ENCODE data around the gene PIGU. TPM values are rescaled to one million over a fixed set of nuclear protein-coding genes. Genes with fewer than 3 reads are reported as not detected.
A peak's percentile ranks its signal among the peaks of the same experiment; 100 is the strongest.

The PIGU gene
- total and polyA plus RNA-seq, 2 of the 13 experiments (the other 11 are each of a cell fraction or from before 2014, with no cell fraction given) = 45.5 to 231 TPM

DNA sequence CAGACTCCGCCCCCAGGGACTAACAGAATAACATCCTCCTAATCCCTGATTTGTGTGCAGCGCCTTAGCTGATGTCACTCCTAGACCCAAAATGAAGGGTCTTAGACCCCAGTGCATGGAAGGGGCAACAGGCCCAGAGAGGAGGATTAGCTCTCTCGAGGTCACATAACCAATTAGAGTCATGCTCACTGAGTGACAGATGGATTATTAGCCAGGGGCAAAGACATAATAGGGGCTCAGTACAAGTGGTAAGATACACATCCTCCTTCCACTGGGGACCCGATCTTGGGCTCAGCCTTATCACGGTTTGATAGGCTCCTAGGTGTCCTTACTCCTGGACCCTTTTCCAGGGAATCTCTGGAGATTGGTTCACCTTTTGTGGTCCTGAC is 28.1 kb upstream of the PIGU start (continued):
- TF ChIP-seq, protein P1, sequence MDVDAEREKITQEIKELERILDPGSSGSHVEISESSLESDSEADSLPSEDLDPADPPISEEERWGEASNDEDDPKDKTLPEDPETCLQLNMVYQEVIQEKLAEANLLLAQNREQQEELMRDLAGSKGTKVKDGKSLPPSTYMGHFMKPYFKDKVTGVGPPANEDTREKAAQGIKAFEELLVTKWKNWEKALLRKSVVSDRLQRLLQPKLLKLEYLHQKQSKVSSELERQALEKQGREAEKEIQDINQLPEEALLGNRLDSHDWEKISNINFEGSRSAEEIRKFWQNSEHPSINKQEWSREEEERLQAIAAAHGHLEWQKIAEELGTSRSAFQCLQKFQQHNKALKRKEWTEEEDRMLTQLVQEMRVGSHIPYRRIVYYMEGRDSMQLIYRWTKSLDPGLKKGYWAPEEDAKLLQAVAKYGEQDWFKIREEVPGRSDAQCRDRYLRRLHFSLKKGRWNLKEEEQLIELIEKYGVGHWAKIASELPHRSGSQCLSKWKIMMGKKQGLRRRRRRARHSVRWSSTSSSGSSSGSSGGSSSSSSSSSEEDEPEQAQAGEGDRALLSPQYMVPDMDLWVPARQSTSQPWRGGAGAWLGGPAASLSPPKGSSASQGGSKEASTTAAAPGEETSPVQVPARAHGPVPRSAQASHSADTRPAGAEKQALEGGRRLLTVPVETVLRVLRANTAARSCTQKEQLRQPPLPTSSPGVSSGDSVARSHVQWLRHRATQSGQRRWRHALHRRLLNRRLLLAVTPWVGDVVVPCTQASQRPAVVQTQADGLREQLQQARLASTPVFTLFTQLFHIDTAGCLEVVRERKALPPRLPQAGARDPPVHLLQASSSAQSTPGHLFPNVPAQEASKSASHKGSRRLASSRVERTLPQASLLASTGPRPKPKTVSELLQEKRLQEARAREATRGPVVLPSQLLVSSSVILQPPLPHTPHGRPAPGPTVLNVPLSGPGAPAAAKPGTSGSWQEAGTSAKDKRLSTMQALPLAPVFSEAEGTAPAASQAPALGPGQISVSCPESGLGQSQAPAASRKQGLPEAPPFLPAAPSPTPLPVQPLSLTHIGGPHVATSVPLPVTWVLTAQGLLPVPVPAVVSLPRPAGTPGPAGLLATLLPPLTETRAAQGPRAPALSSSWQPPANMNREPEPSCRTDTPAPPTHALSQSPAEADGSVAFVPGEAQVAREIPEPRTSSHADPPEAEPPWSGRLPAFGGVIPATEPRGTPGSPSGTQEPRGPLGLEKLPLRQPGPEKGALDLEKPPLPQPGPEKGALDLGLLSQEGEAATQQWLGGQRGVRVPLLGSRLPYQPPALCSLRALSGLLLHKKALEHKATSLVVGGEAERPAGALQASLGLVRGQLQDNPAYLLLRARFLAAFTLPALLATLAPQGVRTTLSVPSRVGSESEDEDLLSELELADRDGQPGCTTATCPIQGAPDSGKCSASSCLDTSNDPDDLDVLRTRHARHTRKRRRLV (CRISPR knock-in tag; IDR thresholded peaks at IDR 0.05) = 0 out of 2 replicates have a peak, but pooled peaks have one; percentile 7
- TF ChIP-seq MTF2 (CRISPR knock-in tag; IDR thresholded peaks at IDR 0.05; ENCODE audit: borderline replicate concordance) = no peak
- TF ChIP-seq ZFP36L2 (CRISPR knock-in tag; IDR thresholded peaks at IDR 0.05) = no peak
- TF ChIP-seq ZNF354B (CRISPR knock-in tag; IDR thresholded peaks at IDR 0.05) = no peak; the same call in 1 of the 2 replicates
- TF ChIP-seq CREM (IDR thresholded peaks at IDR 0.05) = no peak
- no peak for TF ChIP-seq CREM (CRISPR knock-in tag; IDR thresholded peaks at IDR 0.05)
- TF ChIP-seq, protein P2, sequence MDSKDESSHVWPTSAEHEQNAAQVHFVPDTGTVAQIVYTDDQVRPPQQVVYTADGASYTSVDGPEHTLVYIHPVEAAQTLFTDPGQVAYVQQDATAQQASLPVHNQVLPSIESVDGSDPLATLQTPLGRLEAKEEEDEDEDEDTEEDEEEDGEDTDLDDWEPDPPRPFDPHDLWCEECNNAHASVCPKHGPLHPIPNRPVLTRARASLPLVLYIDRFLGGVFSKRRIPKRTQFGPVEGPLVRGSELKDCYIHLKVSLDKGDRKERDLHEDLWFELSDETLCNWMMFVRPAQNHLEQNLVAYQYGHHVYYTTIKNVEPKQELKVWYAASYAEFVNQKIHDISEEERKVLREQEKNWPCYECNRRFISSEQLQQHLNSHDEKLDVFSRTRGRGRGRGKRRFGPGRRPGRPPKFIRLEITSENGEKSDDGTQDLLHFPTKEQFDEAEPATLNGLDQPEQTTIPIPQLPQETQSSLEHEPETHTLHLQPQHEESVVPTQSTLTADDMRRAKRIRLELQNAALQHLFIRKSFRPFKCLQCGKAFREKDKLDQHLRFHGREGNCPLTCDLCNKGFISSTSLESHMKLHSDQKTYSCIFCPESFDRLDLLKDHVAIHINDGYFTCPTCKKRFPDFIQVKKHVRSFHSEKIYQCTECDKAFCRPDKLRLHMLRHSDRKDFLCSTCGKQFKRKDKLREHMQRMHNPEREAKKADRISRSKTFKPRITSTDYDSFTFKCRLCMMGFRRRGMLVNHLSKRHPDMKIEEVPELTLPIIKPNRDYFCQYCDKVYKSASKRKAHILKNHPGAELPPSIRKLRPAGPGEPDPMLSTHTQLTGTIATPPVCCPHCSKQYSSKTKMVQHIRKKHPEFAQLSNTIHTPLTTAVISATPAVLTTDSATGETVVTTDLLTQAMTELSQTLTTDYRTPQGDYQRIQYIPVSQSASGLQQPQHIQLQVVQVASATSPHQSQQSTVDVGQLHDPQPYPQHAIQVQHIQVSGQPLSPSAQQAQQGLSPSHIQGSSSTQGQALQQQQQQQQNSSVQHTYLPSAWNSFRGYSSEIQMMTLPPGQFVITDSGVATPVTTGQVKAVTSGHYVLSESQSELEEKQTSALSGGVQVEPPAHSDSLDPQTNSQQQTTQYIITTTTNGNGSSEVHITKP (CRISPR knock-in tag; IDR thresholded peaks at IDR 0.05; ENCODE audit: low read depth) = peak; percentile 38; the same call in 1 of the 2 replicates
- no peak; the same call in 1 of the 2 replicates for TF ChIP-seq SMARCC2 (IDR thresholded peaks at IDR 0.05)
- TF ChIP-seq, protein P3, sequence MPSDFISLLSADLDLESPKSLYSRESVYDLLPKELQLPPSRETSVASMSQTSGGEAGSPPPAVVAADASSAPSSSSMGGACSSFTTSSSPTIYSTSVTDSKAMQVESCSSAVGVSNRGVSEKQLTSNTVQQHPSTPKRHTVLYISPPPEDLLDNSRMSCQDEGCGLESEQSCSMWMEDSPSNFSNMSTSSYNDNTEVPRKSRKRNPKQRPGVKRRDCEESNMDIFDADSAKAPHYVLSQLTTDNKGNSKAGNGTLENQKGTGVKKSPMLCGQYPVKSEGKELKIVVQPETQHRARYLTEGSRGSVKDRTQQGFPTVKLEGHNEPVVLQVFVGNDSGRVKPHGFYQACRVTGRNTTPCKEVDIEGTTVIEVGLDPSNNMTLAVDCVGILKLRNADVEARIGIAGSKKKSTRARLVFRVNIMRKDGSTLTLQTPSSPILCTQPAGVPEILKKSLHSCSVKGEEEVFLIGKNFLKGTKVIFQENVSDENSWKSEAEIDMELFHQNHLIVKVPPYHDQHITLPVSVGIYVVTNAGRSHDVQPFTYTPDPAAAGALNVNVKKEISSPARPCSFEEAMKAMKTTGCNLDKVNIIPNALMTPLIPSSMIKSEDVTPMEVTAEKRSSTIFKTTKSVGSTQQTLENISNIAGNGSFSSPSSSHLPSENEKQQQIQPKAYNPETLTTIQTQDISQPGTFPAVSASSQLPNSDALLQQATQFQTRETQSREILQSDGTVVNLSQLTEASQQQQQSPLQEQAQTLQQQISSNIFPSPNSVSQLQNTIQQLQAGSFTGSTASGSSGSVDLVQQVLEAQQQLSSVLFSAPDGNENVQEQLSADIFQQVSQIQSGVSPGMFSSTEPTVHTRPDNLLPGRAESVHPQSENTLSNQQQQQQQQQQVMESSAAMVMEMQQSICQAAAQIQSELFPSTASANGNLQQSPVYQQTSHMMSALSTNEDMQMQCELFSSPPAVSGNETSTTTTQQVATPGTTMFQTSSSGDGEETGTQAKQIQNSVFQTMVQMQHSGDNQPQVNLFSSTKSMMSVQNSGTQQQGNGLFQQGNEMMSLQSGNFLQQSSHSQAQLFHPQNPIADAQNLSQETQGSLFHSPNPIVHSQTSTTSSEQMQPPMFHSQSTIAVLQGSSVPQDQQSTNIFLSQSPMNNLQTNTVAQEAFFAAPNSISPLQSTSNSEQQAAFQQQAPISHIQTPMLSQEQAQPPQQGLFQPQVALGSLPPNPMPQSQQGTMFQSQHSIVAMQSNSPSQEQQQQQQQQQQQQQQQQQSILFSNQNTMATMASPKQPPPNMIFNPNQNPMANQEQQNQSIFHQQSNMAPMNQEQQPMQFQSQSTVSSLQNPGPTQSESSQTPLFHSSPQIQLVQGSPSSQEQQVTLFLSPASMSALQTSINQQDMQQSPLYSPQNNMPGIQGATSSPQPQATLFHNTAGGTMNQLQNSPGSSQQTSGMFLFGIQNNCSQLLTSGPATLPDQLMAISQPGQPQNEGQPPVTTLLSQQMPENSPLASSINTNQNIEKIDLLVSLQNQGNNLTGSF (CRISPR knock-in tag; IDR thresholded peaks at IDR 0.05) = 0 out of 2 replicates have a peak, but pooled peaks have one; percentile 14
- no peak; the same call in 1 of the 2 replicates for TF ChIP-seq ZNF569 (CRISPR knock-in tag; IDR thresholded peaks at IDR 0.05; ENCODE audit: borderline replicate concordance)
- 0 out of 2 replicates have a peak, but pooled peaks have one; percentile 0 for TF ChIP-seq ZNF572 (CRISPR knock-in tag; IDR thresholded peaks at IDR 0.05)
- TF ChIP-seq, protein P4, sequence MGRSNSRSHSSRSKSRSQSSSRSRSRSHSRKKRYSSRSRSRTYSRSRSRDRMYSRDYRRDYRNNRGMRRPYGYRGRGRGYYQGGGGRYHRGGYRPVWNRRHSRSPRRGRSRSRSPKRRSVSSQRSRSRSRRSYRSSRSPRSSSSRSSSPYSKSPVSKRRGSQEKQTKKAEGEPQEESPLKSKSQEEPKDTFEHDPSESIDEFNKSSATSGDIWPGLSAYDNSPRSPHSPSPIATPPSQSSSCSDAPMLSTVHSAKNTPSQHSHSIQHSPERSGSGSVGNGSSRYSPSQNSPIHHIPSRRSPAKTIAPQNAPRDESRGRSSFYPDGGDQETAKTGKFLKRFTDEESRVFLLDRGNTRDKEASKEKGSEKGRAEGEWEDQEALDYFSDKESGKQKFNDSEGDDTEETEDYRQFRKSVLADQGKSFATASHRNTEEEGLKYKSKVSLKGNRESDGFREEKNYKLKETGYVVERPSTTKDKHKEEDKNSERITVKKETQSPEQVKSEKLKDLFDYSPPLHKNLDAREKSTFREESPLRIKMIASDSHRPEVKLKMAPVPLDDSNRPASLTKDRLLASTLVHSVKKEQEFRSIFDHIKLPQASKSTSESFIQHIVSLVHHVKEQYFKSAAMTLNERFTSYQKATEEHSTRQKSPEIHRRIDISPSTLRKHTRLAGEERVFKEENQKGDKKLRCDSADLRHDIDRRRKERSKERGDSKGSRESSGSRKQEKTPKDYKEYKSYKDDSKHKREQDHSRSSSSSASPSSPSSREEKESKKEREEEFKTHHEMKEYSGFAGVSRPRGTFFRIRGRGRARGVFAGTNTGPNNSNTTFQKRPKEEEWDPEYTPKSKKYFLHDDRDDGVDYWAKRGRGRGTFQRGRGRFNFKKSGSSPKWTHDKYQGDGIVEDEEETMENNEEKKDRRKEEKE (IDR thresholded peaks at IDR 0.05) = no peak
- TF ChIP-seq FOSL1 (CRISPR knock-in tag; IDR thresholded peaks at IDR 0.05; ENCODE audit: borderline replicate concordance) = no peak
